LHCN-M2 (cell line): ENCODE data around the gene CHST3. TPM values are rescaled to one million over a fixed set of nuclear protein-coding genes. Genes with fewer than 3 reads are reported as not detected.
"Not testable (repeated sequence)": the region's sequence is repeated elsewhere in the genome, so short reads cannot be mapped to it uniquely, and the experiment has no call there.

Source experiments
- DNase-seq: peaks from one replicate; pipeline ENCODE4 v3.0.0-alpha.2; 2012; ENCODE audit warnings: low read depth
- total RNA-seq: library from RNA; depleted of rRNA; stranded (reverse); fragments of >200 nt; gene quantifications from 2 replicates; pipeline ENCODE4 v1.2.3, GENCODE V29; 2014

Gene CHST3
- total RNA-seq, 1 experiment from 2014 or later, result 32.9 TPM

DNA sequence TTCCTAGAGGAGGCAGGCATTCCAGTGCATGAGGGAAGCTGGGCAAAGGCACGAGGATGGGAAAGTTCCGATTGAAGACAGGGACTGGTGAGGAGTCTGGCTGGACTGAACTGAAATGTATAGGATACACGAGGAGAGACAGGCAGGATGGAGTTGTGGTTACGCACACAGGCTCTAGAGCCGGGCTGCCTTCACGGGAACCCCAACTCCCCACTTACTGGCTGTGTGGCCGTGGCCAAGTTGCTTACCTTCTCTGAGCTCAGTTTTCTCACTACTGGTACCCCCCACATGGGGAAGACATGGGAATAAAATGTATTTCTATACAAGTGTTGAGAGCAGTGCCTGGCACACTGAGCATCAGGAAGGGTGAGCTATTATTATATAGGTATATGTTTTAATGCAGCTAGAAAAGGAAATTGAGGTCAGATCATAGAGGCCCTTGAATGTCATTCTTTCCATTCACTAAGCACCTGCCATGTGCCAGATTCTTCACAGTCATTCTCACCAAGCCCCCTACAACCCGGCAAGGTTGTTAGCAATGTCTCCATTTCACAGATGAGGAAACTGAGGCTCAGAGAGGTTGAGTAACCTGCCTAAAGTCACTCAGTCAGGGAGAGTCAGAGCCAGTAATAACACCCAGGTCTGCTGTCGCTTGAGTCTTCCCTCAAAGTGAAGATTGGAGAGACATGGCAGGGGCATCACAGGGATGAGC lies 9.7 kb downstream of the CHST3 start:
- DNase-seq, result no peak

DNA sequence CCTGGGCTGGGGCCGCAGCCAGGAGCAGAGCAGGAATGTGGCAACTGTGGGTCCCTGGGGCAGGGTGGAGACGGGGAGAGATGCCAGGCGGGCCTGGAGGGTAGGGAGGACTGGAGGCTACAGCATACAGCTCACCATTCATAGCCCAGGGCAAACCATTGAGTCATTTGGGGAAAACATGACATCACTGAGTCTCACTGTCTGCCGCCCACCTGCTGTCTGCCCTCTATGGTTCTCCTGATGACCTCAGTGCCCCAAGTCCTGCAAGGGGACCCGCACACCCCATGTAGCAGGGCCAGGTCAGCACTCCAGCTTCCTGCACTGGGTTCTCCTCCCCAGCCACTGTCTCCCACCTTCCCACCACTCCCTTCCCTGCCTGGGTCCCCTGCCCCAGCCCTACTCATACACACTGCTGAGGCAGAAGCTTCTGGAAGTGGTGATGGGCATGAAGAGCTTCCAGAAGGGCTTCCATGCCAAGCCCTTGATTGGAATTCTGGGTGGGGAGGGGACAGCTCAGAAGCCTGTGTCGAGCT lies 10.4 kb downstream of the CHST3 start:
- DNase-seq, result peak; percentile 93

DNA sequence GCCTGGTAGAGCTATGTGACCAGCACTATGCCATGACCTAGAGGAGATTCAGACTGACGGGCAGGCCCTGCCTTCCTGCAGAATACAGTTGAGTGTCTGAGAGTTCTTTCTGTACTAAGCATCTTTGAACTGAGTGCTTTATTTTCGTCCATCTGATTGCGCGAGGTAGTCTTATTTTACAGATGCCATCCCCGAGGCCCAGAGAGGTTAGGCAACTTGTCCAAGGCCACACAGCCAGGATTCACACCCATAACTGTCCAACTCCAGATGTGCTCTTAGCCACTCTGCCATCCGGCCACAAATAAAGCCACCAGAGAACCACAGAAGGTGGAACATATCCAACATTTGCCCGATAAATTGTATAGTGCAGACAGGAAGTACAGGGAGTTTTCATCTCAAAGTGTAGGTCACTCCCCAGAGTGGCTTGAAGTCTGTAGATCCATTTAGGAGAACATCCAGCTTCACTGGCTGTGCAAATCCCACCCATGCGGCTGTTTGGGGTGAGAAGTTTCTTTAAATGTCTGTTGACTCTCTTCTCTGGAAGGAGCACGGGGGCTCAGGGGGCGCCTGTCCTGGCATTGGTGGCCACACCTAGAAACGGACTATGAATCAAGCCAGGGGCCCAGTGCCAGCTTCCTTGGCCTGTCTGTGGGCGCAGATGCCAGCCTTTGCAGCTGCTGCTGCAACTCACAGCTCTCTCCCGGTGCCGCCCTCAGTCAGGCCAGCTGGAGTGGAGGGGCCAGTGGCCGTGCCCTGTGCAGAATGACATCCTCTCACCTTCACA lies 11.1 kb downstream of the CHST3 start:
- peak; percentile 96 for DNase-seq

DNA sequence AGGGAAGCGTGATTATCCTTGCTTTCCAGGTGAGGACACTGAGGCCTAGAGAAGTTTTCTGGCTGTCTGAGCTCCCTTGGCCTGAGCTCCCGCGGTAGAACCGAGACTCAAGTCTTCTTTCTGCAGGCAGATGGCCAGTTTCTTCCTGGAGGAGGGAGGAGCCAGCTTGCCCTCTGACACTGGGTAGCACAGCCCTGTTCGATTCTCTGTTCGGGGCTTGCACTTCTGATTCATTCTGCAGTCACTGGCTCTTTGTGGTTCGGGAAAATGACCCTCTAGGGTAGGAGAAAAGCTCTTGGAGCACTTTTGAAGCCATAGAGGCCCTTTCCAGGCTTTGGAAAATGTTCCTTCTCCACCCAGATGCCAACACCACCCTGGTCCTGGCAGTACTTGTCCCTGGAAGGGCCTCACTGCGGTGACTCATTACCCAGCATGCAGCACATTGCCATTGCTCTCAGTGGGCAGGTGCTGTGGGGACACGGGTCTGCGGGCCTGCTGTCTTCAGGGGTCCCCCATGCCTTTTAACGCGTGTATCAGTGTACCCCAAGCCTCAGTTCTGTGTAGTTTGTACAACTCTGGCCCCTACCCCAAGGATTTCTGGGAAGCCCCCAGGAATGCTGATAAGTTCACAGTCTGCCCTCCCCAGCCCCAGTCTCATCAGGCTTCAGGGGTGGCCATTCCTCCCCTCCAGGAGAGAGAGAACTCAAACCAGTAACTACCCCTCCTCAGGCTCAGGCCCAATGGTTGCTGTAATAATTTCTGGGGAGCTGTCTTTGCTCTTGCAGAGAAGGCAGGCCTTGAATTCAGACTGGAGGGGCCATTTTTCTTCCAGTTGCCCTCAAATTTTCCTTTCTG lies 11.9 kb downstream of the CHST3 start:
- peak; percentile 97 for DNase-seq

DNA sequence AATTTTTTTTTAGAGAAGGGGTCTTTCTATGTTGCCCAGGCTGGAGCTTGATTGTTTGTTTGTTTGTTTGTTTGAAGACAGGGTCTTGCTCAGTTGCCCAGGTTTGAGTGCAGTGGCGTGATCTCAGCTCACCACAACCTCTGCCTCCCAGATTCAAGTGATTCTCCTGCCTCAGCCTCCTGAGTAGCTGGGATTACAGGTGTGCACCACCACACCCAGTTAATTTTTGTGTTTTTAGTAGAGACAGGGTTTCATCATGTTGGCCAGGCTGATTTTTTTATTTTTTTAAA lies 13.4 kb downstream of the CHST3 start:
- DNase-seq, result not testable (repeated sequence)

DNA sequence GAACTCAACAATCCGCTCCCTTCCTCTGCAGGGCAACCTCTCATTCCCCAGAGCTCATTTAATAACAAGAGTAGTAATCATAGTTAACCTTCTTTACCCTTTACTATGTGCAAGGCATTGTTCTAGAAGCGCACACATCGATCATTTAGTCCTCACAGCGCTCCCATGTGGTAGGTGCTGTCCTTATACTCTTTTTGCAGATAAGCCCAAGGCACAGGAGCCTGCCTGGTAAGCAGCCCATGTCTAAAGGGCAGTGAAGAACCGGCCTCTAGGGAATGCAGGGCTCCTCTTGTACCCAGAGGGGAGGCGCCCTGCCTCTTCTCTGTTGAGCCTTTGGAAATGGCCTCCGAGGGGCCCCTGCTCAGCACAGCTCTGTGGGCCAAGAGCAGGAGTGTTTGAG lies 14.3 kb downstream of the CHST3 start:
- DNase-seq, result no peak

DNA sequence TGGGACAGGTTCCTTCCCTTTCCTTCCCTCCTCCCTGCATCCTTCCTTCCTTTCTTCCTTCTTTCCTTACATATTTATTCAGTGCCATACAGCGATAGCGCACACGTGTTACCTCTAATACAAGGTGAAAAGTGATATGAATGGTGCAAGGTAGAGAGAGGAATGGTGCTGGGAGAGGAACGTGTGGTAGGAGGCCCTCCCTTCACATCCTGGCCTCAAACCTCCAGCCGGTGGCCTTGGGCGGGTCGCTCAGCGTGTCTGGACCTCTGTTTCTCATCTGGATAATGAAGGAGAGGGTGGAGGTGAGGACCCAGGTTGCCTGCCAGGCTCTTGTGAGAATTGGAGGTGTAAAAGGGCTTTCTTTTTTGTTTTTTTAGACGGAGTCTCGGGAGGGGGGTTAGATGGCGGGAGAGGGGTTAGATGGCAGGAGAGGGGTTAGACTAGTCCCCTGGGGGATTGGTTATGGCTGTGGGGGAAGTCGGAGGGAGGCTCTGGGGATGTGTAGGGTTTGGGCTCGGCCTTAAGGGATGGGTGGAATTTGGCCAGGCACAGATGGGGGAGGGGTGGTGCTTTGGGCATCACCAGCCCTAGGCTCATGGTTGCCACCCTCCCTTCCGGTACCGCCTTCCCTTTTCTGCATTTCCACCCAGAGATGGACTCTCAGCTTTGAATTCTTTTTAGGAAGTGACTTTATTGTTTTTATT lies 14.9 kb downstream of the CHST3 start:
- DNase-seq, result no peak

DNA sequence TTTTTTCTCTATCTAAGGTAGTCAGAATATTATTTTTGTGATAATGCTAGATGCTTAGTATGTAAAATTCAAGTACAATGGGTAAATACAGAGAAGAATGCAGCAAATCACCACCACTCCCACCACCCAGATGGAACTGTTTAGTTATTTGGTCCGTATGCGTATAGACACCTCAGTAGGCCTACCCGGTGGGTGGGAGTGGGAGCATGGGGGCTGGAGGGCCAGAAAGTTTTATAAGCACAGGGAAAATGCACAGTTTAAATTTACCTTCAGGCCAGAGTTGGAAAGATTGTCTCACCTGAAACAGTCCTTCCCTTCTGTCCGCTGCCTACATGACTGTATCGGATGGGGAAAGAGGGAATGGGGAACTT lies 15.5 kb downstream of the CHST3 start:
- DNase-seq, result no peak

DNA sequence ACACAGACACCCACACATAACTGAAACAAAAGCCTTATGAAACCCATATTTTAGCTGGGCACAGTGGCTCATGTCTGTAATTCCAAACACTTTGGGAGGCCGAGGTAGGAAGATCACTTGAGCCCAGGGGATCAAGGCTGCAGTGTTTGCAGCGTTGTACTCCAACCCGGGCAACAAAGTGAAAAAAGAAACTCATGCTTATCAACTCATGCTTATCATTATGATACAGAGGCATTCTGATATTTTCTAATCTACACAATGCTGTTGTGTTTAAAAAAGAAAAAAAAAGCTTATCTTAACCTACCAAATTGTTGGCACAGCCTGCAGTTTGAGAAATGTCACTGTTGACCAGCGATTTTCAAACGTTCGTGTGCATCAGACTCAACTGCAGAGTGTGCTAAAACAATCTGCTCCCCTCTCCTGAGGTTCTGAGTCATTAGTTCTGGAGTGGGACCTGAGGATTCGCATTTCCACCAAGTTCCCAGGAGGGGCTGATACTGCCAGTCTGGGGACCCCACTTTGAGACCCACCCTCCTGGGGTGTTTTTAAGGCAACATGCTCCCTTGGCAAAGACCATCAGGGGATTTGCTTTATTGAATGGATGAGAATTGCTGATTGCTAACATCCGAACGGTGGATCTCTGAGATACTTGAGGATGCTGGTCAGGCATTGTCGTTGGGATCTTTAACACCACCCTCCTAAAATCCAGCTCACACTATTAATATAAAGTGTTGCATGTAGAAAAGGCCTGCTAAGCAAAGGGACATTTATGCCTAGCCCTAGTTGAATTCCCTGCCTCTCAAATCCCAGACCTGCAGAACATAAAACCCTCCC lies 16.2 kb downstream of the CHST3 start:
- no peak for DNase-seq

DNA sequence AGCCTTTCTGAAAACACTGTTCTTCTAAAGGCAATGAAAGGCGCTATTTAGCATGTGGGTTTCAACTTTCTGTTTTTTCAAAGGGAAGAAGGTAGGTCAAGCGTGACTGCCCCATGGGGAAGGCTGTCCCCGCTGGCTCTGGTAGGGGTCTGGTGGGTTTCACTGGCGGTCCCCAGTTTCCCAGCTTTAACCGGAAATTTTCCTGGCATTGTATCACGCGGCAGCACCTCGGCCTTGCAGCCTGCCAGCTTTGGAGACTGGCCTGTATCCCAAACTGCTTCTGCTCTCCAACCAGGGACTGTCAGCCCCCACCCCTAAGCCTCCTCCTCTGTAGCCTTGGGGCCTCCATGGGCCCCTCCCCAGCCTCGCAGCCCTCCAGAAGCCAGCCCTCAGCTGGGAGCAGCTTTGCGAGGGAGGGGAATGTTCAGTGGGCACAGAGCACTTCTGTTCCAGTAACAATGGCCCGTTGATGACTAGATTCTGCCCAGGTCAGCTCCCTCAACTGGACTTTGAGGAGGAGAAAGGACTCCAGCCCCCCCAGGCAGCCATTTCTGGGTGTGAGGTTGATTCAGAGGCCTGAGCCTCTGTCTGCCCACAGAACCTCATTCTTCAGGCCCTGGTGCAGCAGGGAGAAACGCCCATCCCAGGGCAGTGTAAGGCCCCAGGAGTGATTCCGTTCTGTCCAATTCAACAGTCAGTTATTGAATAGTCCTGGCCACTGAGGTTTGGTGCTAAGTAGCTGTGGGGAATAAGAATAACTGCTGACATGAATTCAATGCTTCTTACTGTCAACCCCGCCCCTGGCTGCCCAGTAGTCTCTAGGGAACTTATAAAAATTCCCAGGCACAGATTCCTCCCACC lies 17.1 kb downstream of the CHST3 start:
- peak; percentile 71 for DNase-seq

DNA sequence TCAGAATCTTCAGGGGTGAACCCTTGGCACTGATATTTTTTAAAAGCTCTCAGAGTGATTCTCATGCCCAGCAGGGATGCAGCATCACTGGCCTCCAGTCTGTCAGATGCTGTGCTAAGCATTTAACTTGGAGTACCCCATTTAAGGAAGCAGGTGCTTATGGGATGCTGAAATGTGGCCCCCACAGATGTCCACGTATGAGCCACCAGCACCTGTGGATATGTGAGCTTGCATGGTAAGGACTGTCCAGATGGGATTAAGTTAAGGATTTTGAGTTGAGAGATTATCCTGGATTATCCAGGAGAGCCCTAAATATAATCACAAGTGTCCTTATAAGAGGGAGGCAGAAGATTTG lies 17.7 kb downstream of the CHST3 start:
- DNase-seq, result no peak

DNA sequence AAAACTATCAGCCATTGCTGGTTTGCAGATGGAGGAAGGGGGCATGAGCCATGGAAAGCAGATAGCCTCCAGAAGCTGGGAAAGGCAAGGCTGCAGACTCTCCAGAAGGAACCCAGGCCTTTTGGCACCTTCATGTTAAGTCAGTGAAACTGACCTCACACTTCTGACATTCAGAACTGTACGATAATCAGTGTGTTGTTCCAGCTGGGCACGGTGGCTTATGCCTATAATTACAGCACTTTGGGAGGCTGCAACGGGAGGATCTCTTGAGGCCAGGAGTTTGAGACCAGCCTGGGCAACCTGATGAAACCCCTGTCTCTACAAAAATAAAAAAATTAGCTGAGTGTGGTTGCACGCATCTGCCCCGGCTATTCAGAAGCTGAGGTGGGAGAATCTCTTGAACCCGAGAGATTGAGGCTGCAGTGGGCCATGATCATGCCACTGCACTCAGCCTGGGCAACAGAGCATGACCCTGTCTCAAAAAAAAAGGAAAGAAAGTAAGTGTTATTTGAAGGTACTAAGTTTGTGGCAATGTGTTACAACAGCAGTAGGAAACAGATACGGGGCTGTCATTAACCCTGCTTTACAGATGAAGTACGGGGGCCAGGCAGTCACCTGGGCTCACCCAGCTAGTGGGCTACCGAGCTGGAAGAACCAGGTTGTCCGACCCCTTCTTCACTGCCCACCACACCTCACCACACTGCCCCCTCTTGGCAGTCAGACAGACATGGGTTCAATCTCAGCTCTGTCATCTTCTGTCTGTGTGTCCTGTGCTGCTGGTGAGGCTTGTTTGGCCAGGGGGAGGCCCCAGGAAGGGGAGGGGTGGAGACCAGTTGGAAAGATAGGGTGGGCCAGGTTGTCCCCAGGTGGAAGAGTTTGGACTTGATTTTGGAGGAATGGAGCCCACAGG lies 18.3 kb downstream of the CHST3 start:
- DNase-seq, result no peak

DNA sequence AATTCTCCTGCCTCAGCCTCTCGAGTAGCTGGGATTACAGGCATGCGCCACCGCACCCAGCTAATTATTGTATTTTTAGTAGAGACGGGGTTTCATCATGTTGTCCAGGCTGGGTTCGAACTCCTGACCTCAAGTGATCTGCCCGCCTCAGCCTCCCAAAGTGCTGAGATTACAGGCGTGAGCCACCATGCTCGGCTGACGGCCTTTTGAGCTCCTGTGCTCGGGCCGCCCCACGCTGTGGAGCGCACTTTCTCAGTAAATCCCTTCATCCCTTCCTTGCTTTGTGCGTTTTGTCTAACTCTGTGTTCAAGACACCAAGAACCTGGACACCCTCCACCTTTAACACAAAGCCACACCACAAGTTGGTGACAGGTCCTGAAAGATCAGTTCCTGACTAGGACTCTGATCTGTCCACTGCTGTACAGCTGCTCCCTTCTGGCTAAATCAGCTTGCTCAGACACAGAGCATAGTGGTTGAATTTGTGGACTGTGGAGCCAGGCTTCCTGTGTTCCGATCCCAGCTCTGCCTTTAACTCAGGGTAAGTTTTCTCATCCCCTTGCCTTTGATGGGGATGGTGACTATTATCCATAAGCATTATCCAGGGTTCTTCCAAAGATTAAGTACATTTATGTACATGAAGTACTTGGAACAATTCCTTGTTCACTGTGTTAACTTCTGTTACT lies 20.1 kb downstream of the CHST3 start:
- no peak for DNase-seq

DNA sequence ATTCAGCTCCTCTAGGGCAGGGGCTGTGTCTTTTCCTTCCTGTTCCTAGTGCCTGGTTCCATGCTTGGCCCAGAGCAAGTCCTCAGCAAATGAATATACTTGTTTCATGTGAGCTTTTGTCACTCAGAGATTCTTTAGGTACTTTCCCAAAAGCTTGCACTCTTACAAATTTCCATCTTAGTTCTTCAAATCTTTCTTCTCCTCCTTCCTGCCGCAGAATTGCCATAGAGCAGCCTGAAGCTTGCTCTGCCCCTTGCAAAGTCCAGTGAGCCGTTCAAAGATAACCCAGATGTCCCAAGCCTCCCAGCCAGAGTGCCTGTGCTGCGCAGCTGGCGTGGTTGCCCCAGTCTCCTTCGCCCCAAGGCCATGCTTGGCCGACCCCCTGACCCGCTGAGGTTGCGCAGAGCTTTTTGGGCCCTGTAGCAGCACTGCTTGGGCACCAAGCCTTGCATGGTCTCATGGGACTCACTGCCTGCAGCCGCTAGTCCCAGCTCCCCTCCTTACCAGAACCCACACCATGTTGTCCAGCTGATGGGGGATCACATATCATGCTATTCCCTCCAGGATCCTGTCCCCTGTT lies 20.7 kb downstream of the CHST3 start:
- DNase-seq, result no peak

DNA sequence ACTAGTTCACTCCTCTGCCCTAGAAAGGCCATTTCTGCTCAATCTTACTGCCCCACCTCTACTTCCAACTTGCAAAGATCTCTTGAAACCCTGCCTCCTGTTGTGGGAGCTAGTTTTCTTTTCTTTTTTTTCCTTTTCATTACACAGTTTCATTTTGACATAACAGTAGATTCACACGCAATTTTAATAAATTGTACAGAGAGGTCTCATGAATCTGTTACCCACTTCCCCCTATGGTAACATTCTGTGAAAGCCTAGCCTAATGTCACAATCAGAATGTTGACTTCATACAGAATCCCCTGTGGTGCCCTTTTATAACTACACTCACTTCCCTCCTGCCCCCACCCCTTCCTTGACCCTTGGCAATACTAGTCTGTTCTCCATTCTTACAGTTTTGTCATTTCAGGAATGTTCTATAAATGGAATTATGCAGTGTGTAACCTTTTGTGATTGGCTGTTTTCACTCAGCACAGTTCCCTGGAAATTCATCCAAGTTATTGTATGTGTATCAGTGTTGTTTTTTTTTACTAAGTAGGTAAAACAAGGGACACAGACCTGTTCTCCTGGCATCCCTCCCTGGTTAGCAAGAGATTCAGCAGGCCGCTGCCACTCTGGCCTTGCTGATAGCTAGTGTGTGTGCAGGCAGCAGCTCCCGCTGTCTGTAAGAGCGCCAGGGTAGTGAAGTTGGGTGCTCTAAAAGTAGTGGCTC lies 21.5 kb downstream of the CHST3 start:
- peak; percentile 68 for DNase-seq

DNA sequence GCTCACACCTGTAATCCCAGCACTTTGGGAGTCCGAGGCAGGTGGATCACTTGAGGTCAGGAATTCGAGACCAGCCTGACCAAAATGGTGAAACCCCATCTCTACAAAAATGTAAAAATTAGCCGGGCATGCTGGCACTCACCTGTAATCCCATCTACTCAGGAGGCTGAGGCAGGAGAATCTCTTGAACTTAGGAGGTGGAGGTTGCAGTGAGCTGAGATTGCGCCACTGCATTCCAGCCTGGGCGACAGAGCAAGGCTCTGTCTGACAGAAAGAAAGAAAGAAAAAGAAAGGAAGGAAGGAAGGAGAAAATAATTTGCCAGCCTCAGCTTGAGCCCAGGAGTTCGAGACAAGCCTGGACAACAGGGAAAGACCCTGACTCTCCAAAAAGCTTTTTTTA lies 24.7 kb downstream of the CHST3 start:
- not testable (repeated sequence) for DNase-seq
